ENCODE data around the gene SPATA16. TPM values are rescaled to one million over a fixed set of nuclear protein-coding genes. Genes with fewer than 3 reads are reported as not detected.

Gene SPATA16
- total RNA-seq, 1 experiment from 2014 or later: not detected

DNA sequence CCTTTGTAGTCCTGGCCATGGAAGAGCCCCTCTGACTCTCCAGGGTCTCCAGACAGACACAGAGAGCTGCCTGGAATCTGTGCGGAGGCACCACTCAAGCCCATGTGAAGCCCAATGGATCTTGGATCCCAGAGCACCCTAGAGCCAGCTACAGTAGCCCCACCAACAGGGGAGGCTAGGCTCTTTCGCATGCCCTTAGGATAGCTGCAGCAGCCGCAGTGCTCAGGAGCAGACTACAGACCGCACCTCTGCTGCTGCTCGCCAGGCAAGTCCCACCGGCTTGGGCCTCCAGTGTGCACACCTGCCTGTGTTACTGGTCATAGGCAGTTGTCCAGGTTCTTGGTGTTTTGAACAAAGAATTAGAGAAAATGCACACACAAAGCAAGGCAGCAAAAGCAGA lies 131.6 kb downstream of the SPATA16 start:
- Histone ChIP-seq H3K9me2 (replicated peaks; ENCODE audit: insufficient read depth, low read length) (no peaks in the 10 kb centered on the region), H3K27me3 (ENCODE audit: low read length) (no peaks in the 10 kb centered on the region), H3K9me3 (ENCODE audit: low read length) (no peaks in the 10 kb centered on the region), H3K4me3 (ENCODE audit: low read length) (no peak overlapping the region), H3K9ac (ENCODE audit: low read length) (no peak overlapping the region), H2AFZ (ENCODE audit: low read length) (no peak overlapping the region), H3K27ac (ENCODE audit: low read length) (no peak overlapping the region), H3K4me2 (ENCODE audit: low read depth, low read length, poor library complexity, severe bottlenecking) (no peak overlapping the region), H3K36me3 (ENCODE audit: insufficient read depth, low read length) (no peaks in the 10 kb centered on the region), H4K20me1 (ENCODE audit: insufficient read depth, low read depth, low read length) (no peaks in the 10 kb centered on the region), H3K4me1 (ENCODE audit: low read length) (no peaks in the 10 kb centered on the region), H3K79me2 (ENCODE audit: low read length) (no peaks in the 10 kb centered on the region)
- no peak for DNase-seq

DNA sequence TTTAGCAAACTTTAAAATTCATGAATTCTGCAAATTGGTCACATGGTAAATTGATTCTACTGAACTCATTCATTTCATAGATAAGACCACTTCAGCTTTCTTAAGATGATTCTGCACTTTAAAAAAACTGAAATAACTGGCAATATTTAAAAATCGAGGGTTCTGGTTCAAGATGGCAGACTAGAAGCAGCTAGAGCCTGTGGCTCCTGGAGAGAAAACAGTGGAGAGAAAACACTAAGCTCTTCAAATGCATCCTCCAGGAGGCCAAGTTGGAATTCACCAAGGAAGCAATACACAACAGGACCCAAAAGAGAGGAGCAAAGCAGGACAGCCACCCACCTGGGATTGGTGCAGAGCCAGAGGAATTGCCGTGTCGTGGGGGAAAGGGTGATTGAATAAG lies 132.1 kb downstream of the SPATA16 start:
- no peaks in the 10 kb centered on the region for H4K20me1 ChIP-seq (ENCODE audit: insufficient read depth, low read depth, low read length)
- no peak overlapping the region for H2AFZ ChIP-seq (ENCODE audit: low read length)
- no peaks in the 10 kb centered on the region for H3K79me2 ChIP-seq (ENCODE audit: low read length)
- no peaks in the 10 kb centered on the region for H3K4me1 ChIP-seq (ENCODE audit: low read length)
- H3K4me2 ChIP-seq (ENCODE audit: low read depth, low read length, poor library complexity, severe bottlenecking): no peak overlapping the region
- H3K27me3 ChIP-seq (ENCODE audit: low read length): no peaks in the 10 kb centered on the region
- H3K9me3 ChIP-seq (ENCODE audit: low read length): no peaks in the 10 kb centered on the region
- H3K4me3 ChIP-seq (ENCODE audit: low read length): no peak overlapping the region
- H3K27ac ChIP-seq (ENCODE audit: low read length): no peak overlapping the region
- H3K9ac ChIP-seq (ENCODE audit: low read length): no peak overlapping the region
- H3K9me2 ChIP-seq (replicated peaks; ENCODE audit: insufficient read depth, low read length): no peaks in the 10 kb centered on the region
- no peaks in the 10 kb centered on the region for H3K36me3 ChIP-seq (ENCODE audit: insufficient read depth, low read length)
- DNase-seq: no peak

DNA sequence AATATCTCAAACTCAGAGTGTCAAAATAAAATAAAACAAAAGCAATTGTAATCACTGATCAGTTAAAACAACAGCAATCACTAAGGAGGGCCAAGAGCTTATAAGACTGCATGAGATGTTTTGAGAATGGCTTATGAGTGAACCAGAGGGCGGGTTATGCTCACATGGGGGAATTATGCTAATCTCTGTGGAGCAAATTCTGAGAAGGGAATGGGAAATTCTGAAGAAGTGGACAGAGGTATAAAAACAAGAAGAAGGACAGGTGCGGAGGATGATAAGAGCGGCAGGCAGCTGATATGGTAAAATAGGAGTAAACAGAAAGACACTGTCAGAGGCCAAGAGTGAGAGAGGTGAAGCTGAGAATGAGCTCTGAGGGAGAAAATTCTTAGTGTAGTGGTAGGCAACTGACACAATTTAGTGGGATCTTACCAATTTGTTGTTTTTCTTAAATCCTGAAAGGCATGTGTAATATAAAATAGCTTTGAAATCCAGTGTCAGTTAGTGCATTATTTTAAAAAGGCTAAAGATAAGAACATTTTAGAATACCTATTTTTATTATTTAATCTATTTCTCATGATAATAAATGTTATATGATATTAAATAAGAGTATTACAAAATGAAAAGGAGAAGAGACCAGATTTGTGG lies 133.8 kb downstream of the SPATA16 start:
- Histone ChIP-seq H3K9ac (ENCODE audit: low read length) (no peak overlapping the region), H3K9me3 (ENCODE audit: low read length) (no peaks in the 10 kb centered on the region), H3K27ac (ENCODE audit: low read length) (no peak overlapping the region), H4K20me1 (ENCODE audit: insufficient read depth, low read depth, low read length) (no peaks in the 10 kb centered on the region), H3K36me3 (ENCODE audit: insufficient read depth, low read length) (no peaks in the 10 kb centered on the region), H3K9me2 (replicated peaks; ENCODE audit: insufficient read depth, low read length) (no peaks in the 10 kb centered on the region), H3K27me3 (ENCODE audit: low read length) (no peaks in the 10 kb centered on the region), H3K79me2 (ENCODE audit: low read length) (no peaks in the 10 kb centered on the region), H3K4me2 (ENCODE audit: low read depth, low read length, poor library complexity, severe bottlenecking) (no peak overlapping the region), H3K4me3 (ENCODE audit: low read length) (no peak overlapping the region), H2AFZ (ENCODE audit: low read length) (no peak overlapping the region), H3K4me1 (ENCODE audit: low read length) (no peaks in the 10 kb centered on the region)
- no peak for DNase-seq

DNA sequence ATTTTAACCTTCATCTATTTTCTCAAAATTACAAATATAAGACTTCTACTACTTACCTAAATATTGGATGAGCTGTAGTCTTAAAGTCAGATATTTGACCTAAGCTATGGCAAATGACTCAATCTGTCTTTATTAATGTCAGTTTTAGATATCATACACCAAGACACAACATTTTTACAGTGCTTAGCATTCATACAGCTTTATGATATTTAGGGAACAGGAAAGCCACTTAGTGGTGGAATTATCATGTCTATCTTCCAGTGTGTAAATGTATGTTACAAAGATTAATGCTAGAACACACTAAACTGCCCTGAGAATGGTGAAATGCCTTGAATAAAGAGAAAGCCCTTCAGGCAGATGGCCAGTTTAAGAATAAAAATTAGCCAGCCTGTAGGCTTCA lies 135.0 kb downstream of the SPATA16 start:
- H3K36me3 ChIP-seq (ENCODE audit: insufficient read depth, low read length): no peaks in the 10 kb centered on the region
- H3K4me3 ChIP-seq (ENCODE audit: low read length): no peak overlapping the region
- no peak overlapping the region for H2AFZ ChIP-seq (ENCODE audit: low read length)
- H3K4me2 ChIP-seq (ENCODE audit: low read depth, low read length, poor library complexity, severe bottlenecking): no peak overlapping the region
- no peaks in the 10 kb centered on the region for H3K79me2 ChIP-seq (ENCODE audit: low read length)
- no peak overlapping the region for H3K9ac ChIP-seq (ENCODE audit: low read length)
- DNase-seq: no peak
- H3K9me3 ChIP-seq (ENCODE audit: low read length): no peaks in the 10 kb centered on the region
- no peaks in the 10 kb centered on the region for H3K4me1 ChIP-seq (ENCODE audit: low read length)
- no peaks in the 10 kb centered on the region for H4K20me1 ChIP-seq (ENCODE audit: insufficient read depth, low read depth, low read length)
- no peaks in the 10 kb centered on the region for H3K9me2 ChIP-seq (replicated peaks; ENCODE audit: insufficient read depth, low read length)
- H3K27me3 ChIP-seq (ENCODE audit: low read length): no peaks in the 10 kb centered on the region
- H3K27ac ChIP-seq (ENCODE audit: low read length): no peak overlapping the region

DNA sequence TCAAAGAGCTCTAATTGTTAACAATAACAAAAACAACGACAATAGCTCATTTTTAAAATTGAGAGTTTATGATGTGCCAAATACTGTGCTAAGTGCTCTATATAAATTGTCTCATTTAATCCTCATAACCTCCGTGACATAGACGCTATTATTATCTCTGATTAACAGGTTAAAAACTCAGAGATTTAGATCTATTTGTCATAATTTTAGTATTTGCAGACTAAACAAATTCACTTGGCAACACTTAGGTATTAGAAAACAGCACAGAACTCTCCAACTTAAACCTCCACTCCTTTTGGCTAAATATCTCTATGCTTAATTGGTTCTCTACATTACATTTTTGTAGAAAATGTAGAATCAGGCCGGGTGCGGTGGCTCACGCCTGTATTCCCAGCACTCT lies 136.4 kb downstream of the SPATA16 start:
- H3K79me2 ChIP-seq (ENCODE audit: low read length): no peaks in the 10 kb centered on the region
- no peaks in the 10 kb centered on the region for H4K20me1 ChIP-seq (ENCODE audit: insufficient read depth, low read depth, low read length)
- no peak overlapping the region for H3K27ac ChIP-seq (ENCODE audit: low read length)
- no peak for DNase-seq
- H3K4me2 ChIP-seq (ENCODE audit: low read depth, low read length, poor library complexity, severe bottlenecking): no peak overlapping the region
- H3K9me3 ChIP-seq (ENCODE audit: low read length): no peaks in the 10 kb centered on the region
- H3K4me3 ChIP-seq (ENCODE audit: low read length): no peak overlapping the region
- H3K9me2 ChIP-seq (replicated peaks; ENCODE audit: insufficient read depth, low read length): no peaks in the 10 kb centered on the region
- H3K9ac ChIP-seq (ENCODE audit: low read length): no peak overlapping the region
- H3K36me3 ChIP-seq (ENCODE audit: insufficient read depth, low read length): no peaks in the 10 kb centered on the region
- H2AFZ ChIP-seq (ENCODE audit: low read length): no peak overlapping the region
- no peaks in the 10 kb centered on the region for H3K4me1 ChIP-seq (ENCODE audit: low read length)
- no peaks in the 10 kb centered on the region for H3K27me3 ChIP-seq (ENCODE audit: low read length)

DNA sequence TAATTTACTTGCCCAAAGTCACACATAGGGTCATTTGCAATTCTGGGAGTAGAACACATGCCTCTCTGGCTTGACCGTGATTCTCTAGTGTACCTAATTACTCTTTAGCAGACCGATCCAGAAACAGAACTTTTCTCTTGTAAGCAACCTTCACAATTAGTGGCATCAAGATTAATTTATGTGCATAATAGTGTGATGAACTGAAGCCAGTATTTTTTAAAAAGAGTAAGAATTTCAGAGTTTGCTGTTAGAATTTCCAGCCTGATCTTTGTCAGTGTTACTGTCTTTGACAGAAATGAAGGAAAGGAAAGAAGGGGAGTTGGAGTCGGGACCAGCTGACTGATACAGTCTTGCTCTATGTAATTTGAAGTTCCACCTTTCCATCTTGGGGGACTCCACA lies 137.1 kb downstream of the SPATA16 start:
- Histone ChIP-seq H4K20me1 (ENCODE audit: insufficient read depth, low read depth, low read length) (no peaks in the 10 kb centered on the region), H3K4me1 (ENCODE audit: low read length) (no peaks in the 10 kb centered on the region), H3K9me2 (replicated peaks; ENCODE audit: insufficient read depth, low read length) (no peaks in the 10 kb centered on the region), H3K27ac (ENCODE audit: low read length) (no peak overlapping the region), H2AFZ (ENCODE audit: low read length) (no peak overlapping the region), H3K4me2 (ENCODE audit: low read depth, low read length, poor library complexity, severe bottlenecking) (no peak overlapping the region), H3K9ac (ENCODE audit: low read length) (no peak overlapping the region), H3K27me3 (ENCODE audit: low read length) (no peaks in the 10 kb centered on the region), H3K9me3 (ENCODE audit: low read length) (no peaks in the 10 kb centered on the region), H3K79me2 (ENCODE audit: low read length) (no peaks in the 10 kb centered on the region), H3K36me3 (ENCODE audit: insufficient read depth, low read length) (no peaks in the 10 kb centered on the region), H3K4me3 (ENCODE audit: low read length) (no peak overlapping the region)
- DNase-seq: no peak

DNA sequence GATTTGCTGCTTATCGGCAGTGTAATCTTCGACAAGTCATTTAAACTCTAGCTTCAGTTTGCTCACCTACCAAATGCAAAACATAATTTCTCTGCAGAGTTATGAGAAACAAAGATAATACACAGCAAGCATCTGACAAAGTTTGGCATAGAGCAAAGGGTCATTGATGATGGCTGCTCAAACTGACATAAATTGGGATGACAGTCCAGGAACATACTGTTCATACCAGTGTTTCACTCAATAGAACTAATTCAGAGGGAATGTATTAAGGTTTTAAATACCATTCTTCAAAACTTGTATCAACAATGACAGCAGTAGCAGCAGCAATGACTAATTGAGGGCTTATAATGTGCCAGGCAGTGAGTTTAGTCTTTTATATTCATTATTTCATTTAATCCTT lies 137.6 kb downstream of the SPATA16 start:
- H3K9me2 ChIP-seq (replicated peaks; ENCODE audit: insufficient read depth, low read length): no peaks in the 10 kb centered on the region
- H3K4me1 ChIP-seq (ENCODE audit: low read length): no peaks in the 10 kb centered on the region
- H2AFZ ChIP-seq (ENCODE audit: low read length): no peak overlapping the region

DNA sequence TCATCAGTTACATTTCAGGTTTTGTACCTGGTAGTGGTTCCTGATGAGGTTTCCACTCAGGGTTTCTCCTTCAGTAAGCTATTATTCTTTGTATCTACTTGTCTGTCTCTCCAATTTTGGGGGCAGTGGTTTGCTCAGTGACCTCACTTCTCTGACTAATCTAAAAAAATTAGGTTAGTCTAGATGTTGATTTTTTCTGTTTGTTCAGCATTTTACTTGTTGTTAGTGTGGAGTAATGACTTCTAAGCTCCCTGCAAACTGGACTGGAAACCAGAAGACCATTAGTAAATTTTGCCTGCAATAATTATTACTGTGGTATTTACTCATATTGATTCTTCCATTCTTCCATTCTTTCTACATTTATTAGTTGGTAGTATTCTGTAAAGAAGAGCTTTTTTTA lies 139.4 kb downstream of the SPATA16 start:
- Histone ChIP-seq H3K9me3 (ENCODE audit: low read length) (no peaks in the 10 kb centered on the region), H2AFZ (ENCODE audit: low read length) (no peak overlapping the region), H3K79me2 (ENCODE audit: low read length) (no peaks in the 10 kb centered on the region), H3K9me2 (replicated peaks; ENCODE audit: insufficient read depth, low read length) (no peaks in the 10 kb centered on the region), H3K4me1 (ENCODE audit: low read length) (no peaks in the 10 kb centered on the region), H3K36me3 (ENCODE audit: insufficient read depth, low read length) (no peaks in the 10 kb centered on the region), H3K9ac (ENCODE audit: low read length) (no peak overlapping the region), H4K20me1 (ENCODE audit: insufficient read depth, low read depth, low read length) (no peaks in the 10 kb centered on the region), H3K27me3 (ENCODE audit: low read length) (no peaks in the 10 kb centered on the region), H3K27ac (ENCODE audit: low read length) (no peak overlapping the region), H3K4me3 (ENCODE audit: low read length) (no peak overlapping the region), H3K4me2 (ENCODE audit: low read depth, low read length, poor library complexity, severe bottlenecking) (no peak overlapping the region)
- no peak for DNase-seq

More for the DNA sequence above, 137.6 kb downstream of the SPATA16 start:
- DNase-seq: no peak
- H3K36me3 ChIP-seq (ENCODE audit: insufficient read depth, low read length): no peaks in the 10 kb centered on the region
- no peak overlapping the region for H3K9ac ChIP-seq (ENCODE audit: low read length)
- H4K20me1 ChIP-seq (ENCODE audit: insufficient read depth, low read depth, low read length): no peaks in the 10 kb centered on the region
- no peaks in the 10 kb centered on the region for H3K27me3 ChIP-seq (ENCODE audit: low read length)
- H3K79me2 ChIP-seq (ENCODE audit: low read length): no peaks in the 10 kb centered on the region
- H3K9me3 ChIP-seq (ENCODE audit: low read length): no peaks in the 10 kb centered on the region
- H3K4me2 ChIP-seq (ENCODE audit: low read depth, low read length, poor library complexity, severe bottlenecking): no peak overlapping the region
- H3K27ac ChIP-seq (ENCODE audit: low read length): no peak overlapping the region
- no peak overlapping the region for H3K4me3 ChIP-seq (ENCODE audit: low read length)

DNA sequence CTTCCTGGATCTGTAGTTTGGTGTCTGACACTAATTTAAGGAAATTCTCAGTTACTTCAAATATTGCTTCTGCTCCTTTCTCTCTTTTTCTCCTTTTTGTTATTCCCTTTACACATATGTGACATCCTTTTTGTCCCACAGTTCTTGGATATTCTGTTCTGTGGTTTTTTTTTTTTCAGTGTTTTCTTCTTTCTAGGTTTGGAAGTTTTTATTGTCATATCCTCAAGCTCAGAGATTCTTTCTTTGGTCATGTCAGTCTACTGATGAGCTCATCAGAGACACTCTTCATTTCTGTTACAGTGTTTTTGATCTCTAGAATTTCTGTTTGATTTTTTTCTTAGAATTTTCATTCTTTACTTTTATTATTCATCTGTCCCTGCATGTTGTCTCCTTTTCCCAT lies 140.5 kb downstream of the SPATA16 start:
- Histone ChIP-seq H3K27ac (ENCODE audit: low read length) (no peak overlapping the region), H3K36me3 (ENCODE audit: insufficient read depth, low read length) (no peaks in the 10 kb centered on the region), H3K4me1 (ENCODE audit: low read length) (no peaks in the 10 kb centered on the region), H3K27me3 (ENCODE audit: low read length) (no peaks in the 10 kb centered on the region), H2AFZ (ENCODE audit: low read length) (no peak overlapping the region), H3K4me2 (ENCODE audit: low read depth, low read length, poor library complexity, severe bottlenecking) (no peak overlapping the region), H3K9ac (ENCODE audit: low read length) (no peak overlapping the region), H3K9me3 (ENCODE audit: low read length) (no peaks in the 10 kb centered on the region), H3K79me2 (ENCODE audit: low read length) (no peaks in the 10 kb centered on the region), H3K9me2 (replicated peaks; ENCODE audit: insufficient read depth, low read length) (no peaks in the 10 kb centered on the region), H3K4me3 (ENCODE audit: low read length) (no peak overlapping the region), H4K20me1 (ENCODE audit: insufficient read depth, low read depth, low read length) (no peaks in the 10 kb centered on the region)
- DNase-seq: no peak

Measured in Karpas-422 (cell line).